GM18499 (cell line): ENCODE results near the gene TAP1.

Source experiments
- ATAC-seq: cut with Tn5 transposase; IDR thresholded peaks from one replicate; pipeline ENCODE4 v1.9.1; 2021; ENCODE audit warnings: moderate number of reproducible peaks; ENCODE audit not compliant: insufficient read depth, unreplicated experiment

Gene TAP1

GRCh38 chr6:32842021-32842650 lies 11.4 kb downstream of the TAP1 start:
- ATAC-seq = no peak

GRCh38 chr6:32840604-32841246 lies 12.8 kb downstream of the TAP1 start:
- no peak for ATAC-seq

GRCh38 chr6:32839356-32839755 lies 14.1 kb downstream of the TAP1 start:
- ATAC-seq = no peak

- ATAC-seq = peak; percentile 40
Measured at GRCh38 chr6:32838114-32838958, 15.2 kb downstream of the TAP1 start, which contains the start of gene TAP2. Gene TAP2, minus strand, starts transcription at chr6:32838739. Its CDS starts 506 bp downstream, at chr6:32838233.

- no peak for ATAC-seq
Measured at GRCh38 chr6:32837651-32838113, 15.8 kb downstream of the TAP1 start.

GRCh38 chr6:32836873-32837272 lies 16.6 kb downstream of the TAP1 start:
- no peak for ATAC-seq

- no peak for ATAC-seq
Measured at GRCh38 chr6:32835167-32835893, 18.2 kb downstream of the TAP1 start.

- no peak for ATAC-seq
Measured at GRCh38 chr6:32833664-32834063, 19.8 kb downstream of the TAP1 start.

- ATAC-seq = no peak
Measured at GRCh38 chr6:32832535-32832934, 21.0 kb downstream of the TAP1 start.

- no peak for ATAC-seq
Measured at GRCh38 chr6:32830936-32831335, 22.6 kb downstream of the TAP1 start.

GRCh38 chr6:32830017-32830416 lies 23.5 kb downstream of the TAP1 start:
- no peak for ATAC-seq

GRCh38 chr6:32829495-32829894 lies 24.0 kb downstream of the TAP1 start:
- ATAC-seq = no peak

- no peak for ATAC-seq
Measured at GRCh38 chr6:32827025-32827424, 26.5 kb downstream of the TAP1 start.

- no peak for ATAC-seq
Measured at GRCh38 chr6:32825966-32826365, 27.5 kb downstream of the TAP1 start.

- no peak for ATAC-seq
Measured at GRCh38 chr6:32819729-32820128, 33.8 kb downstream of the TAP1 start.

GRCh38 chr6:32818867-32819266 lies 34.6 kb downstream of the TAP1 start:
- ATAC-seq = no peak

GRCh38 chr6:32816746-32817204 lies 36.7 kb downstream of the TAP1 start, which contains the start of gene HLA-DOB:
Gene HLA-DOB, minus strand, starts transcription at chr6:32817002. Its CDS starts 51 bp downstream, at chr6:32816951.
- ATAC-seq = no peak

- ATAC-seq = no peak
Measured at GRCh38 chr6:32815996-32816395, 37.5 kb downstream of the TAP1 start.

- ATAC-seq = no peak
Measured at GRCh38 chr6:32815115-32815514, 38.4 kb downstream of the TAP1 start.

GRCh38 chr6:32814145-32814544 lies 39.4 kb downstream of the TAP1 start:
- ATAC-seq = no peak
